PC-3 (cell line): Measurements from ENCODE around the gene VTCN1.

Experiments
- EZH2 ChIP-seq: fragments of 300-600 bp; sonication (generic); IDR thresholded peaks from one replicate; pipeline ENCODE4 v1.6.1; 2017; ENCODE audit warnings: antibody characterized with exemption, mild to moderate bottlenecking, low read length; ENCODE audit not compliant: unreplicated experiment
- EZH2phosphoT487 ChIP-seq: fragments of 300-600 bp; sonication (generic); IDR thresholded peaks from 2 replicates; pipeline ENCODE4 v1.6.1; 2018; ENCODE audit warnings: mild to moderate bottlenecking, antibody characterized with exemption, low read length, borderline replicate concordance
- TF ChIP-seq, protein P1 (sequence below): fragments of 300-600 bp; sonication (generic); conservative IDR thresholded peaks from 2 replicates; pipeline ENCODE4 v1.5.1; 2017; ENCODE audit warnings: antibody characterized with exemption, low read depth, mild to moderate bottlenecking, low read length

GRCh38 chr1:117096951-117097408 lies 113.7 kb downstream of the VTCN1 start:
- TF ChIP-seq, protein P1, sequence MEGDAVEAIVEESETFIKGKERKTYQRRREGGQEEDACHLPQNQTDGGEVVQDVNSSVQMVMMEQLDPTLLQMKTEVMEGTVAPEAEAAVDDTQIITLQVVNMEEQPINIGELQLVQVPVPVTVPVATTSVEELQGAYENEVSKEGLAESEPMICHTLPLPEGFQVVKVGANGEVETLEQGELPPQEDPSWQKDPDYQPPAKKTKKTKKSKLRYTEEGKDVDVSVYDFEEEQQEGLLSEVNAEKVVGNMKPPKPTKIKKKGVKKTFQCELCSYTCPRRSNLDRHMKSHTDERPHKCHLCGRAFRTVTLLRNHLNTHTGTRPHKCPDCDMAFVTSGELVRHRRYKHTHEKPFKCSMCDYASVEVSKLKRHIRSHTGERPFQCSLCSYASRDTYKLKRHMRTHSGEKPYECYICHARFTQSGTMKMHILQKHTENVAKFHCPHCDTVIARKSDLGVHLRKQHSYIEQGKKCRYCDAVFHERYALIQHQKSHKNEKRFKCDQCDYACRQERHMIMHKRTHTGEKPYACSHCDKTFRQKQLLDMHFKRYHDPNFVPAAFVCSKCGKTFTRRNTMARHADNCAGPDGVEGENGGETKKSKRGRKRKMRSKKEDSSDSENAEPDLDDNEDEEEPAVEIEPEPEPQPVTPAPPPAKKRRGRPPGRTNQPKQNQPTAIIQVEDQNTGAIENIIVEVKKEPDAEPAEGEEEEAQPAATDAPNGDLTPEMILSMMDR, result no peak
- TF ChIP-seq EZH2, result no peak
- no peak for TF ChIP-seq EZH2phosphoT487
